Measurements from ENCODE around the gene GPR162.
"Not testable (repeated sequence)": the region's sequence is repeated elsewhere in the genome, so short reads cannot be mapped to it uniquely, and the experiment has no call there.

DNA sequence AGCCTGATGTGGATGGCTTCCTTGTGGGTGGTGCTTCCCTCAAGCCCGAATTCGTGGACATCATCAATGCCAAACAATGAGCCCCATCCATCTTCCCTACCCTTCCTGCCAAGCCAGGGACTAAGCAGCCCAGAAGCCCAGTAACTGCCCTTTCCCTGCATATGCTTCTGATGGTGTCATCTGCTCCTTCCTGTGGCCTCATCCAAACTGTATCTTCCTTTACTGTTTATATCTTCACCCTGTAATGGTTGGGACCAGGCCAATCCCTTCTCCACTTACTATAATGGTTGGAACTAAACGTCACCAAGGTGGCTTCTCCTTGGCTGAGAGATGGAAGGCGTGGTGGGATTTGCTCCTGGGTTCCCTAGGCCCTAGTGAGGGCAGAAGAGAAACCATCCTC lies 48.7 kb downstream of the GPR162 start:
- TF ChIP-seq, protein P1, sequence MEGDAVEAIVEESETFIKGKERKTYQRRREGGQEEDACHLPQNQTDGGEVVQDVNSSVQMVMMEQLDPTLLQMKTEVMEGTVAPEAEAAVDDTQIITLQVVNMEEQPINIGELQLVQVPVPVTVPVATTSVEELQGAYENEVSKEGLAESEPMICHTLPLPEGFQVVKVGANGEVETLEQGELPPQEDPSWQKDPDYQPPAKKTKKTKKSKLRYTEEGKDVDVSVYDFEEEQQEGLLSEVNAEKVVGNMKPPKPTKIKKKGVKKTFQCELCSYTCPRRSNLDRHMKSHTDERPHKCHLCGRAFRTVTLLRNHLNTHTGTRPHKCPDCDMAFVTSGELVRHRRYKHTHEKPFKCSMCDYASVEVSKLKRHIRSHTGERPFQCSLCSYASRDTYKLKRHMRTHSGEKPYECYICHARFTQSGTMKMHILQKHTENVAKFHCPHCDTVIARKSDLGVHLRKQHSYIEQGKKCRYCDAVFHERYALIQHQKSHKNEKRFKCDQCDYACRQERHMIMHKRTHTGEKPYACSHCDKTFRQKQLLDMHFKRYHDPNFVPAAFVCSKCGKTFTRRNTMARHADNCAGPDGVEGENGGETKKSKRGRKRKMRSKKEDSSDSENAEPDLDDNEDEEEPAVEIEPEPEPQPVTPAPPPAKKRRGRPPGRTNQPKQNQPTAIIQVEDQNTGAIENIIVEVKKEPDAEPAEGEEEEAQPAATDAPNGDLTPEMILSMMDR (IDR thresholded peaks at IDR 0.05), result not testable (repeated sequence)
- not testable (repeated sequence) for TF ChIP-seq POLR2A (IDR thresholded peaks at IDR 0.05)

Data from heart left ventricle (tissue), 13 donors.